CD4-positive, CD25-positive, alpha-beta regulatory T cell (primary cell): ENCODE data around the gene KLHDC8A. TPM values are rescaled to one million over a fixed set of nuclear protein-coding genes. Genes with fewer than 3 reads are reported as not detected.
A peak's percentile ranks its signal among the peaks of the same experiment; 100 is the strongest.

Experiments used
- ATAC-seq, 2 donors: fragments of 150-1000 bp; cut with Tn5 transposase; one replicate each; pipeline ENCODE4 v1.10.0; 2021; ENCODE audit warnings: low read depth in 2 of 2, moderate number of reproducible peaks in 2 of 2, moderate library complexity in 1 of 2
- DNase-seq, 3 donors: peaks; one replicate each; pipeline versions ENCODE4 v3.0.0 to v3.0.0-alpha.2; 2012 to 2022; ENCODE audit warnings: mixed read lengths in 1 of 3
- H3K27ac ChIP-seq: one replicate; pipeline ENCODE4 v1.7.0; 2013; ENCODE audit warnings: mild to moderate bottlenecking, low read length; ENCODE audit not compliant: insufficient read depth, poor library complexity, severe bottlenecking
- H3K27me3 ChIP-seq: one replicate; pipeline ENCODE4 v1.7.0; 2013; ENCODE audit warnings: low read length; ENCODE audit not compliant: control insufficient read depth, insufficient read depth
- H3K36me3 ChIP-seq: one replicate; pipeline ENCODE4 v1.7.0; 2013; ENCODE audit warnings: mild to moderate bottlenecking, low read length, moderate library complexity; ENCODE audit not compliant: control insufficient read depth, insufficient read depth
- H3K4me1 ChIP-seq: 2 replicates; pipeline ENCODE4 v1.7.0; 2013; ENCODE audit warnings: mild to moderate bottlenecking, low read length; ENCODE audit not compliant: insufficient read depth, control insufficient read depth, poor library complexity, severe bottlenecking
- H3K4me3 ChIP-seq: one replicate; pipeline ENCODE4 v1.7.0; 2013; ENCODE audit warnings: low read depth, mild to moderate bottlenecking, low read length, moderate library complexity
- H3K9me3 ChIP-seq, 2 experiments: 1 replicate in 1 of 2; 2 replicates in 1 of 2; pipeline ENCODE4 v1.7.0; 2013; ENCODE audit warnings: low read length in 2 of 2, mild to moderate bottlenecking in 1 of 2, moderate library complexity in 1 of 2; ENCODE audit not compliant: control insufficient read depth in 2 of 2
- H3K27ac Mint-ChIP-seq, 3 donors: one replicate each; pipeline ENCODE4 v1.8.0; 2020 to 2022; ENCODE audit warnings: mild to moderate bottlenecking in 3 of 3, mixed read lengths in 3 of 3, moderate library complexity in 2 of 3
- H3K27me3 Mint-ChIP-seq: one replicate; pipeline ENCODE4 v1.8.0; 2022; ENCODE audit warnings: mild to moderate bottlenecking, mixed read lengths
- H3K36me3 Mint-ChIP-seq: one replicate; pipeline ENCODE4 v1.8.0; 2020; ENCODE audit warnings: mixed read lengths
- H3K4me1 Mint-ChIP-seq, 4 donors: one replicate each; pipeline ENCODE4 v1.8.0; 2020 to 2022; ENCODE audit warnings: mixed read lengths in 4 of 4, mild to moderate bottlenecking in 1 of 4
- H3K4me3 Mint-ChIP-seq, 4 donors: one replicate each; pipeline ENCODE4 v1.8.0; 2020 to 2022; ENCODE audit warnings: mild to moderate bottlenecking in 4 of 4, mixed read lengths in 4 of 4, moderate library complexity in 3 of 4
- H3K9me3 Mint-ChIP-seq, 7 donors: one replicate each; pipeline ENCODE4 v1.8.0; 2020 to 2022; ENCODE audit warnings: mixed read lengths in 7 of 7, mild to moderate bottlenecking in 3 of 7, moderate library complexity in 2 of 7
- polyA plus RNA-seq, 4 donors: library from polyadenylated mRNA; unstranded; fragments of 300-500 nt; fragmentation: Illumina TruSeq; gene quantifications; one replicate each; pipeline ENCODE4 v1.2.3, GENCODE V29; 2021
- total RNA-seq: library from RNA; stranded (reverse); gene quantifications from one replicate; pipeline ENCODE4 v1.2.3, GENCODE V29; 2022

Gene KLHDC8A
- total and polyA plus RNA-seq, 5 donors from 2014 or later, result 0.06 TPM; not detected in 4

GRCh38 chr1:205355075-205355453 lies 1.7 kb downstream of the KLHDC8A start:
- no peak overlapping the region for H3K27ac ChIP-seq
- Mint-ChIP-seq H3K4me3 (no peak overlapping the region), H3K27me3 (peaks cover 23% of the 10 kb centered on the region), H3K36me3 (no peaks in the 10 kb centered on the region), H3K4me1 (peaks cover 0 to 4% (median 1%) of the 10 kb centered on the region in 4 donors), H3K9me3 (no peaks in the 10 kb centered on the region), H3K27ac (no peak overlapping the region)
- no peak overlapping the region for H3K4me3 ChIP-seq
- peaks cover 9% of the 10 kb centered on the region for H3K27me3 ChIP-seq
- DNase-seq (no peak), ATAC-seq (no peak)
- H3K4me1 ChIP-seq, result no peaks in the 10 kb centered on the region
- H3K9me3 ChIP-seq, result no peaks in the 10 kb centered on the region
- H3K36me3 ChIP-seq, result no peaks in the 10 kb centered on the region

- H3K9me3 Mint-ChIP-seq, result no peaks in the 10 kb centered on the region
- ATAC-seq (peak; percentile 60 to 68), DNase-seq (peak; percentile 42 to 78 (median 63))
- H3K27ac Mint-ChIP-seq, result no peak overlapping the region
- Histone ChIP-seq H3K27me3 (peaks cover 9% of the 10 kb centered on the region), H3K36me3 (no peaks in the 10 kb centered on the region), H3K4me1 (no peaks in the 10 kb centered on the region), H3K4me3 (no peak overlapping the region), H3K9me3 (no peaks in the 10 kb centered on the region), H3K27ac (no peak overlapping the region)
- peaks cover 0 to 4% (median 1%) of the 10 kb centered on the region in 4 donors for H3K4me1 Mint-ChIP-seq
- peaks cover 18% of the 10 kb centered on the region for H3K27me3 Mint-ChIP-seq
- H3K4me3 Mint-ChIP-seq, result no peak overlapping the region
- no peaks in the 10 kb centered on the region for H3K36me3 Mint-ChIP-seq
Measured at GRCh38 chr1:205354259-205355074, 2.3 kb downstream of the KLHDC8A start.

GRCh38 chr1:205353612-205354011 lies 3.1 kb downstream of the KLHDC8A start:
- Histone ChIP-seq H3K4me3 (no peak overlapping the region), H3K9me3 (no peaks in the 10 kb centered on the region), H3K27ac (no peak overlapping the region), H3K27me3 (peaks cover 6% of the 10 kb centered on the region), H3K36me3 (no peaks in the 10 kb centered on the region), H3K4me1 (no peaks in the 10 kb centered on the region)
- ATAC-seq (no peak), DNase-seq (no peak)
- Mint-ChIP-seq H3K4me1 (peaks cover 0 to 4% (median 1%) of the 10 kb centered on the region in 4 donors), H3K27me3 (peaks cover 18% of the 10 kb centered on the region), H3K27ac (no peak overlapping the region), H3K36me3 (no peaks in the 10 kb centered on the region), H3K4me3 (no peak overlapping the region), H3K9me3 (no peaks in the 10 kb centered on the region)

- Histone ChIP-seq H3K9me3 (no peaks in the 10 kb centered on the region), H3K4me1 (no peaks in the 10 kb centered on the region), H3K4me3 (no peak overlapping the region), H3K27me3 (peaks cover 5% of the 10 kb centered on the region), H3K36me3 (no peaks in the 10 kb centered on the region), H3K27ac (no peak overlapping the region)
- Mint-ChIP-seq H3K4me1 (peaks cover 0 to 4% (median 1%) of the 10 kb centered on the region in 4 donors), H3K27ac (no peak overlapping the region), H3K4me3 (no peak overlapping the region), H3K9me3 (no peaks in the 10 kb centered on the region), H3K36me3 (no peaks in the 10 kb centered on the region), H3K27me3 (peaks cover 20% of the 10 kb centered on the region)
- ATAC-seq (no peak), DNase-seq (no peak)
Measured at GRCh38 chr1:205353191-205353590, 3.5 kb downstream of the KLHDC8A start.

GRCh38 chr1:205351984-205352713 lies 4.6 kb downstream of the KLHDC8A start:
- H3K4me3 Mint-ChIP-seq, result no peak overlapping the region
- ATAC-seq (no peak), DNase-seq (no peak)
- H3K4me1 Mint-ChIP-seq, result peaks cover 0 to 4% (median 1%) of the 10 kb centered on the region in 4 donors
- Histone ChIP-seq H3K9me3 (no peaks in the 10 kb centered on the region), H3K4me3 (no peak overlapping the region), H3K36me3 (no peaks in the 10 kb centered on the region), H3K27ac (no peak overlapping the region), H3K4me1 (no peaks in the 10 kb centered on the region), H3K27me3 (peaks cover 6% of the 10 kb centered on the region)
- H3K27me3 Mint-ChIP-seq, result peaks cover 21% of the 10 kb centered on the region
- no peaks in the 10 kb centered on the region for H3K36me3 Mint-ChIP-seq
- H3K9me3 Mint-ChIP-seq, result no peaks in the 10 kb centered on the region
- H3K27ac Mint-ChIP-seq, result peak overlapping the region in 1 of 3 donors; percentile 35

GRCh38 chr1:205350691-205351141 lies 6.0 kb downstream of the KLHDC8A start:
- Mint-ChIP-seq H3K27me3 (peaks cover 31% of the 10 kb centered on the region), H3K27ac (no peak overlapping the region), H3K36me3 (no peaks in the 10 kb centered on the region)

GRCh38 chr1:205350124-205350523 lies 6.6 kb downstream of the KLHDC8A start:
- Histone ChIP-seq H3K36me3 (no peaks in the 10 kb centered on the region), H3K27ac (no peak overlapping the region), H3K4me1 (no peaks in the 10 kb centered on the region), H3K27me3 (peaks cover 14% of the 10 kb centered on the region), H3K4me3 (no peak overlapping the region), H3K9me3 (no peaks in the 10 kb centered on the region)
- peaks cover 0 to 4% (median 1%) of the 10 kb centered on the region in 4 donors for H3K4me1 Mint-ChIP-seq
- ATAC-seq, result no peak
- no peak overlapping the region for H3K4me3 Mint-ChIP-seq
- DNase-seq, result no peak
- no peaks in the 10 kb centered on the region for H3K9me3 Mint-ChIP-seq
- peaks cover 37% of the 10 kb centered on the region for H3K27me3 Mint-ChIP-seq
- no peaks in the 10 kb centered on the region for H3K36me3 Mint-ChIP-seq
- no peak overlapping the region for H3K27ac Mint-ChIP-seq

More at GRCh38 chr1:205350691-205351141, 6.0 kb downstream of the KLHDC8A start:
- H3K9me3 ChIP-seq, result no peaks in the 10 kb centered on the region
- DNase-seq (no peak), ATAC-seq (no peak)
- H3K27me3 ChIP-seq, result peaks cover 11% of the 10 kb centered on the region
- peaks cover 0 to 4% (median 1%) of the 10 kb centered on the region in 4 donors for H3K4me1 Mint-ChIP-seq
- no peaks in the 10 kb centered on the region for H3K9me3 Mint-ChIP-seq
- no peak overlapping the region for H3K4me3 Mint-ChIP-seq
- H3K4me3 ChIP-seq, result no peak overlapping the region
- H3K4me1 ChIP-seq, result no peaks in the 10 kb centered on the region
- H3K27ac ChIP-seq, result no peak overlapping the region
- no peaks in the 10 kb centered on the region for H3K36me3 ChIP-seq
